GM18951 (cell line): Measurements from ENCODE around the gene SEMA4G.

Experiments used
- POLR2A ChIP-seq: IDR thresholded peaks from 4 replicates; pipeline ENCODE4 v1.6.1; 2011; ENCODE audit warnings: mild to moderate bottlenecking; ENCODE audit not compliant: insufficient read length, insufficient read depth; ENCODE audit errors: extremely low read depth
- in situ Hi-C: fragments of 300-500 bp; cut with MboI; formaldehyde crosslinking; loops from one replicate; pipeline ENCODE4 v1.12.0; 2022; ENCODE audit warnings: low sequenced_read_pairs, mixed read lengths, inconsistent platforms; ENCODE audit not compliant: unreplicated experiment

Gene SEMA4G

DNA sequence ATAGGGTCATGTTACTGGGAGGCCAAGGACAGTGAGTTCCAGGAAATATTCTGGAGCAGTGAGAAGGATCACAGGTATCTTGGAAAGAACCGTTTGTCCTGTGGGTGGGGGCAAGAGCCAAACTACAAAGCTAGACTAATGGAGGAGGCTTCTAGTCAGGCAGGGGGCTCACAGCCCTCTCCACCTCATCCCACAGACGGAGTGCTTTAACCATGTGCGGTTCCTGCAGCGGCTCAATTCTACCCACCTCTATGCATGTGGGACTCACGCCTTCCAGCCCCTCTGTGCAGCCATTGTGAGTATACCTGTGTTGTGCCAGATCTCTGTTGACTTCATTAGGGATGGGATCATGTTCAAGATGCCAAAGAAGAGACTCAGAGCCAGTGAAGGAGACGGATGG is 8.1 kb downstream of the SEMA4G start:
- no peak for TF ChIP-seq POLR2A
- in situ Hi-C loops, result no loop called here

DNA sequence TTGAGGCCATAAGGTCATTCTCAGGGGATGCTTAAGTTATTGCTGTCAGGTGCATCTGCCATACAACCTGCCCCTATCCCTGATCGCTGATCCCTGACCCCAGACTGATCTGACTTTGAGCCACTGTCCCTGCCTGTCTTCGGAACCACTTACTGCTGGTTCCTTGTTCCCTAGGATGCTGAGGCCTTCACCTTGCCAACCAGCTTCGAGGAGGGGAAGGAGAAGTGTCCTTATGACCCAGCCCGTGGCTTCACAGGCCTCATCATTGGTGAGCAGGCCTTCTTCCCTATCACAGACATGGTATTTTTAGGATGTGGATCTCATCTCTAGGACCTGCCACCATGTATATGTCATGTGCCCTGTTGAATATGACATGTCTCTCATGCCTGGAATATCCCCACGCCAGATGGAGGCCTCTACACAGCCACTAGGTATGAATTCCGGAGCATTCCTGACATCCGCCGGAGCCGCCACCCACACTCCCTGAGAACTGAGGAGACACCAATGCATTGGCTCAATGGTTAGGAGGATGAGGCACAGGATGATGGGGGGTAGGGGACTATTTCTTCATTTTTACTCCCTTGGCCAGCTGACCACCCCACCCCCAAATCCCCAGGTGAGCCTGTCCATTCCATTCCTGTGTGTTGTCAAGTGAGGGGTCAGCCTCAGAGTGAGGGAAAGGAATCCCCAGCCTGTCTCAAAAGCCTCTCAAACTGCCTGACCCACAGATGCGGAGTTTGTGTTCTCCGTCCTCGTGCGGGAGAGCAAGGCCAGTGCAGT is 9.0 kb downstream of the SEMA4G start:
- in situ Hi-C loops, result no loop called here
- no peak for TF ChIP-seq POLR2A

DNA sequence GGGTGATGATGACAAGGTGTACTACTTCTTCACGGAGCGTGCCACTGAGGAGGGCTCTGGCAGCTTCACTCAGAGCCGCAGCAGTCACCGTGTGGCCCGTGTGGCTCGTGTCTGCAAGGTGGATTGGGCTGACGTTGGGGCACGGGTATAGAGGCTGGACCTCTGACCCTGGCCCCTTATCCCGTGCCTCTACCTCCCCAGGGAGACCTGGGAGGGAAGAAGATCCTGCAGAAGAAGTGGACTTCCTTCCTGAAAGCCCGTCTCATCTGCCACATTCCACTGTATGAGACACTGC is 9.5 kb downstream of the SEMA4G start:
- in situ Hi-C loops, result no loop called here
- TF ChIP-seq POLR2A, result no peak

DNA sequence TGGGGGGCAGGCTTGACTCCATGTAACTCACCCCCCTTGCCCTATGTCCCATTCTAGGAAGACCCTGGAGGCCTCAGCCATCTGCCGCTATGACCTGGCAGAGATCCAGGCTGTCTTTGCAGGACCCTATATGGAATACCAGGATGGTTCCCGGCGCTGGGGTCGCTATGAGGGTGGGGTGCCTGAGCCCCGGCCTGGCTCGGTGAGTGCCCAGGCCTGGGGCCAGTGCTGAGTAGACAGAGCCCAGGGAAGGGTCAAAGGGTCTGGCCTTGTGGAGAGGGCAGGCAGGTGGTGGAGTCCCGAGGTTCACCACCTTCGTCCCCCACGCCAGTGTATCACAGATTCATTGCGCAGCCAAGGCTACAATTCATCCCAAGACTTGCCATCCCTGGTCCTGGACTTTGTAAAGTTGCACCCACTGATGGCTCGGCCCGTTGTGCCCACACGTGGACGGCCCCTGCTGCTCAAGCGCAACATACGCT is 10.5 kb downstream of the SEMA4G start:
- in situ Hi-C loops, result no loop called here
- TF ChIP-seq POLR2A, result no peak

DNA sequence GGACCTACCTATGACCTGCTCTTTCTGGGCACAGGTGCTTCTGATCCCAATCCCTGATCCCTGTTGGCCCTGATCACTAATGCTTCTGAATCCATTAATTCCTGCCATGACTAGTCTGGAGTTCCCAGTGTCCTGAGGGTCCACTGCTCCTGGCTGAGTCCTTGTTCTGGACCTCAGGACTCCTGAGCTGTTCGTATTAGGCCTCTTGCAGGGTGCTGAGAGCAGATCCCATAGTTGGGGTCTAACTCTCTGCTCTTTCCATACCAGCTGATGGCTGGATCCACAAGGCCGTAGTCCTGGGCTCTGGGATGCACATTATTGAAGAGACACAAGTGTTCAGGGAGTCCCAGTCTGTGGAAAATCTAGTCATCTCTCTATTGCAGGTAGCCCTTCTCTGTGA is 11.0 kb downstream of the SEMA4G start:
- in situ Hi-C loops, result no loop called here
- TF ChIP-seq POLR2A, result no peak

DNA sequence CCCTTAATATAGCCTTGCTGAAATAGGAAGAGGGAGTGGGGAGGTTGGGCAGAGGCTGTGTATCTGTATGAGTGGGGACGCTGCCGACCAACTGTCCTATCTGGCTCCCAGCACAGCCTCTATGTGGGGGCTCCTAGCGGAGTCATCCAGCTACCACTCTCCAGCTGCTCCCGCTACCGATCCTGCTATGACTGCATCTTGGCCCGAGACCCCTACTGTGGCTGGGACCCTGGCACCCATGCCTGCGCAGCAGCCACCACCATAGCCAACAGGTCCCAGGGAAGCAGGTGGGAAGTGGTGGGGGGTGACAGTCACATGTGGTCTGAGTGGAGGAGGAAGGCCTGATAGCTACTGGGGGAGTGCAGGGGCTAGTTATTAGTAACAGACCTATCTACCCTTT is 11.4 kb downstream of the SEMA4G start:
- no peak for TF ChIP-seq POLR2A
- in situ Hi-C loops, result no loop called here

DNA sequence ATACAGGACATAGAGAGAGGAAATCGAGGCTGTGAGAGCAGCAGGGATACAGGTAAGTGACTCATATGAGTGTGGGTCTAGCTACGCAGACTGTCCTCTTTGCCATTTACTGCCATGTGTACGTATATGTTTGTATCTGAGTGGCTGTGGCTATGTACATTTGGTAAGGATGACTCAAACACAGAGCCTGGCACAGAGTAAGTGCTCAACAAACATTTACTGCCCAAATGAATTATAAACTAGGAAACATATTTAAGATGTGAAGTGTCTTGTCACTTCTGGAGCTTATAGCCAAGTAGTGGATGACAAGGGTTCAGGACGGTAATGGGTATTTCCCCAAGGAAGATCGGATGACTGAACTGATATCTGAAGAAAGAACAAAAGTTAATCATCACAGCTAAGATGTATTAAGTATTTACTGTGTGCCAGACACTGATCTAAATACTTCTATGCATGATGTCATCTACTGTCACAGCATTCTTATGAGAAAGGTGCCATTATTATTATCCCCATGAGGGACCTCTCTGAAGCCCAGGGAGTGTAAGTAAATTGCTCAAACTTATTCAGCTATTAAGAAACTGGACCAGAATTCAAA is 12.0 kb downstream of the SEMA4G start:
- no peak for TF ChIP-seq POLR2A
- in situ Hi-C loops, result no loop called here

DNA sequence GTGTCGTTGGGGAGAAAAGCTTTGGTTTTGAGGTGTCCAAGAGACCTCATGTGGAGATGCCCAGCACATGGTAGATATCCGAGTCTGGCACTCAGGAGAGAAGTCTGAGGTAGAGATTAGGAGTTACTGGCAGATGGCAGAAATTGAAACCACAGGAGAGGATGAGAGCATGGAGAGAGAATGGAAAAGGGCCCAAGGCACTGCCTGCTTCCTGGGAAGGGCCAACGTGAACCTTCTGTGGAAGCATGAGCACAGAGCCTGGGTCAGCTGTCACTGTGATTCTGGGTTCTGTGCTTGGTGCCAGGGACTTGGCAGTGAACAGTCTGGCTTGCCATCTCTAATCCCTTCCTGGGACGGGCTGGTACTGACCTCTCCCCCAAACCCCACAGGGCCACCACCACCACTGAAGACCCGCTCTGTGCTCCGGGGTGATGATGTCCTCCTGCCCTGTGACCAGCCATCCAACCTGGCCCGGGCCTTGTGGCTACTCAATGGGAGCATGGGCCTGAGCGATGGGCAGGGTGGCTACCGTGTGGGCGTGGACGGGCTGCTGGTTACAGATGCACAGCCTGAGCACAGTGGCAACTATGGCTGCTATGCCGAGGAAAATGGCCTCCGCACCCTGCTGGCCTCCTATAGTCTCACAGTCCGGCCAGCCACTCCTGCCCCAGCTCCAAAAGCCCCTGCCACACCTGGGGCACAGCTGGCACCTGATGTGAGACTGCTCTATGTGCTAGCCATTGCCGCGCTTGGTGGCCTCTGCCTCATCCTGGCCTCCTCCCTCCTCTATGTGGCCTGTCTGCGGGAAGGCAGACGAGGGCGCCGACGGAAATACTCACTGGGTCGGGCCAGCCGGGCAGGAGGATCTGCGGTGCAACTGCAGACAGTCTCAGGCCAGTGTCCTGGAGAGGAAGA is 13.9 kb downstream of the SEMA4G start:
- no peak for TF ChIP-seq POLR2A
- in situ Hi-C loops, result no loop called here

DNA sequence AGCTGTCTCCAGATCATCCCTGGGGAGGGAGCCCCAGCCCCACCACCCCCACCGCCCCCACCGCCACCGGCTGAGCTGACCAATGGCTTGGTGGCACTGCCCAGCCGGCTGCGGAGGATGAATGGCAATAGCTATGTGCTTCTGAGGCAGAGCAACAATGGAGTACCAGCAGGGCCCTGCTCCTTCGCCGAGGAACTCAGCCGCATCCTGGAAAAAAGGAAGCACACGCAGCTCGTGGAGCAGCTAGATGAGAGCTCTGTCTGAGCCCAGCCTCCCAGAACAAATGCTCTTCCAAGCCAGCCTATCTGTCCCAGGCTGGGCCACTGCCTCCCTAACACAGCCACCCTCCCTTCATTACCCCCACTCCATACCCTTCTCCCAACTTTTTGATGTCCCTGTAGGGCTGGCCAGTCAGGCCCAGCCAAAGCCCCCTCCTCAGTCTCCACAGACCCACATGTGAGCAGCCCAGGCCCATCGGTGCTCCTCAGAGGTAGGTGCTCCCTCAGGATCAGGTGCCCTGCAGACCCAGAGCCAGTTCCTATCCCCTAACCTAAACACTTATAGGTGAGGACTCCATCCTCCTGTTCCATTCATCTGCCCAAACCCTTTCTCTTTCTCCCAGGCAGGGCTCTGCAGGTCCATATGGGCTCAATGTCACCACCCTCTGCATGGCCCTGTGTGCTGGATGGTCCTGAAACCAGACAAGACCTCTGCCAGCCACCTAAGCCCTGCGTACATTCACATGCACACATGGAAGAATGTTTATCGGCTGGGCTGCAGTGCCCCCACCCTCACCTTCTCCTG is 14.8 kb downstream of the SEMA4G start:
- no peak for TF ChIP-seq POLR2A
- in situ Hi-C loops, result no loop called here

DNA sequence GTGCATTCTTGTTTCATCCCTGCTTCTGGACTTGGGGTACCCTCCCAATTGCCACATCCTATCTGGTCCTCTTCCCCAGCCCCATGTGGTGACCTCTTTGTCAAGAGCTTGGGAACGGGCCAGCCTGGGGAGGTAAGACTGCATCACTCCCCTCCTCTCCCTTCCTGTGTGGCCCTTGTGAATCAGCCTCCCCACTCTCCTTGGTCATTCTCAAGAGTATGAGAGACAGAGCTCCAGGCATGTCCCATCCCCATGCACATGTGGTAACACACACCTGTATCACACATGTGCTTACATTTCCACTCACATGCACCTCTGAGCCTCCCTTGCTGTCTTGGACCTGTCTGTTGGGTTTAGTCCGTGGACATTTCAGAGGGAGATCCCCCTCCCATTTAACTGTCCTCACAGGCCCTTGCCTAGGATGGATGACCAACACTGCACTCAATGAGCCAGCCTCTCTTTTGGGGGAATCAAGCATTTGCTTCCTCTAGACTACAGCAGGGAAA is 15.4 kb downstream of the SEMA4G start:
- in situ Hi-C loops, result no loop called here
- no peak for TF ChIP-seq POLR2A

DNA sequence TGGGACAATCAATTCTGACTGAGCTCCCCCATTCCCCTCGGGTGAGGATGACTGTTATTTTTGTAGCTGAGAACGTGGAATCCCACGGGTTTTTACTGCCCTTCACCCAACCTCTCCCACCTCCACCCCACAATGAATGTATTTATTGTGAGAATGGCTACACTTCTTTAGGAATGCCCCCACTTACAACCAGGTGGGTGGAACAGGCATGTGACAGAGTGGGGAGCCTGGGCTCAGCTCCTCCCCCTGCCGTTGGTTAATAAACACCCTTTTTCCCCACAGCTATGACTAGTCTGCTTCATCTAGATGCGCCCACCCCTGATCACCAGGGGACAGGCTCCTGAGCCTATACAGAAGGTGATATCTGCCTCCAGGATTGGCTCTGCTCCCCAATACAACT is 16.0 kb downstream of the SEMA4G start:
- in situ Hi-C loops, result no loop called here
- TF ChIP-seq POLR2A, result no peak

DNA sequence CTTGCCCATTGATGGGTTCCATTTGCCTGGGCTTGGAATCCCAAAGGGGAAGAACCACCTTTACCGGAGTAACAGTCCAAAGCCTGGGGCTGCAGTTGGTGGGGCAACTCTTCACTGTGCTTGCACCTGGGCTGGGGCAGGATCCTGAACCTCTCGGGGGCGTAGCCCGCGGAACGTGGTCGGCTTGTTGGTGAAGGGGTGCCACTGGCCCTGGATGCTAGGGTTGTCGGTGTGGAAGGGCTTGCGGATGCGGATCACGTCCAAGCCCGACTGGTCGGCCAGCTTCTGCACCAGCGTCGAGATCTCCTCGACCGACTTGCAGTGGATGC is 17.3 kb downstream of the SEMA4G start:
- TF ChIP-seq POLR2A, result no peak
- in situ Hi-C loops, result no loop called here
